ENCODE data around the gene SKI. TPM values are rescaled to one million over a fixed set of nuclear protein-coding genes. Genes with fewer than 3 reads are reported as not detected.
"Not testable (repeated sequence)": the region's sequence is repeated elsewhere in the genome, so short reads cannot be mapped to it uniquely, and the experiment has no call there.

The SKI gene
- total RNA-seq, 1 donor = 25.3 TPM

GRCh38 chr1:2315674-2316450 lies 87.7 kb downstream of the SKI start:
- no peak for DNase-seq (ENCODE audit: low read depth in 2 of 3, low spot score in 2 of 3)

- no peak for DNase-seq (ENCODE audit: low read depth in 2 of 3, low spot score in 2 of 3)
Observed at GRCh38 chr1:2316451-2316961, 88.4 kb downstream of the SKI start.

- DNase-seq (ENCODE audit: low read depth in 2 of 3, low spot score in 2 of 3) = no peak
Observed at GRCh38 chr1:2317230-2318065, 89.3 kb downstream of the SKI start.

- no peak for DNase-seq (ENCODE audit: low read depth in 2 of 3, low spot score in 2 of 3)
Observed at GRCh38 chr1:2318314-2319278, 90.5 kb downstream of the SKI start.

GRCh38 chr1:2319291-2319690 lies 91.2 kb downstream of the SKI start:
- no peak for DNase-seq (ENCODE audit: low read depth in 2 of 3, low spot score in 2 of 3)

- no peak for DNase-seq (ENCODE audit: low read depth in 2 of 3, low spot score in 2 of 3)
Observed at GRCh38 chr1:2320006-2320405, 91.9 kb downstream of the SKI start.

GRCh38 chr1:2320760-2321667 lies 92.9 kb downstream of the SKI start:
- DNase-seq (ENCODE audit: low read depth in 2 of 3, low spot score in 2 of 3) = no peak

- DNase-seq (ENCODE audit: low read depth in 2 of 3, low spot score in 2 of 3) = peak in 2 of 3 donors; percentile 50 to 62
Observed at GRCh38 chr1:2322065-2322571, 94.0 kb downstream of the SKI start.

GRCh38 chr1:2322581-2323211 lies 94.6 kb downstream of the SKI start:
- DNase-seq (ENCODE audit: low read depth in 2 of 3, low spot score in 2 of 3) = peak in 1 of 3 donors; percentile 31

- DNase-seq (ENCODE audit: low read depth in 2 of 3, low spot score in 2 of 3) = no peak
Observed at GRCh38 chr1:2323451-2323974, 95.4 kb downstream of the SKI start.

- DNase-seq (ENCODE audit: low read depth in 2 of 3, low spot score in 2 of 3) = no peak
Observed at GRCh38 chr1:2324553-2325366, 96.6 kb downstream of the SKI start.

GRCh38 chr1:2326524-2326923 lies 98.4 kb downstream of the SKI start:
- DNase-seq (ENCODE audit: low read depth in 2 of 3, low spot score in 2 of 3) = no peak

GRCh38 chr1:2327162-2327561 lies 99.0 kb downstream of the SKI start:
- DNase-seq (ENCODE audit: low read depth in 2 of 3, low spot score in 2 of 3) = not testable (repeated sequence)

- no peak for DNase-seq (ENCODE audit: low read depth in 2 of 3, low spot score in 2 of 3)
Observed at GRCh38 chr1:2327841-2328240, 99.7 kb downstream of the SKI start.

GRCh38 chr1:2328676-2329455 lies 100.7 kb downstream of the SKI start:
- DNase-seq (ENCODE audit: low read depth in 2 of 3, low spot score in 2 of 3) = no peak

GRCh38 chr1:2330035-2330434 lies 101.9 kb downstream of the SKI start:
- no peak for DNase-seq (ENCODE audit: low read depth in 2 of 3, low spot score in 2 of 3)
